Measurements from ENCODE around the gene ELOVL3. TPM values are rescaled to one million over a fixed set of nuclear protein-coding genes. Genes with fewer than 3 reads are reported as not detected.

The ELOVL3 gene
- total and polyA plus RNA-seq, 9 of the 15 experiments (the other 6 are each of a cell fraction or from before 2014, with no cell fraction given): 0.32 to 3.3 (median 0.87) TPM

DNA sequence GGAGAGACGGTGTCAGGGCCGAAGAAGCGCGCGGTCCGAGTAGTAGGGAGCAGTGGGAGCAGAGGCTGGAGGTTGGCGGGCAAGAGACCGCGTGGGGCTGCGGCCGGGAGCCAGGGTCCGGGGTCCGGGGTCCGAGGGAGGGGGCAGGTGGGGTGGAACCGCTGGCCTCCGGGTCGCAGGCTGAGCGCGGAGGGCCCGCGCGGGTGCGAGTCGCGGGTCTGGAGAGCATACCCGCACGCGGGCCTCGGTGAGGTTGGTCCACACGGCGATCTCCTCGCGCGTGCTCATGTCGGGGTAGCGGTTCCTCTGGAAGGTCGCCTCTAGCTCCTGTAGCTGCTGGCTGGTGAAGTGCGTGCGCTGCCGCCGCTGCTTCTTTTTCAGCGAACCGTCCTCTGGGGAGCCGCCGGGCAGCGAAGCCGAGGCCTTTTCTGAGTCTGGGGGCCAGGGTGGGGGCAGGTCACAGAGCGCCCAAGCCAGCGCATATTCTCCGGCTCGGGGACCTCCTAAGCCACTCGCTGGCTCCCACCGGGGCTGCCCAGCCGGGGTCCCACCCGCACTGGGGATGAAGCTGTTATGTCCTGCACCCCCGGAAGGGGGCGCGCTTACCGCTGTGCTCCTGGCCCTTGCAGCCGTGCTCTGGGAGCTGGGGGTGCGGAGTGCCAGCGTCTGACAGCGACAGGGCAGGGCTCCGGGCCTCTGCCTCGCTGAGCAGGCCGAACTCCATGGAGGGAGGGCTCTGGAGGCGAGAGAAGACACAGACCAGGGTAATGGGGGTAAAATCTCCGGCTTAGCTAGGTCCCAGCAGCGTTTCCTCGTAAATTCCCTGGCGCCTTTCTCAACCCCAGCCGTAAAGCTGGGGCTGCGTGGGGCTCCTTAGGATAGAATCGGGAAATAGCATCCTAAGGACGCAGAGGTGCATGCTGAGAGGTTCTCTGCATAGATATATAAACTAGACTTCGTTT is 5.5 kb downstream of the ELOVL3 start:
- Histone ChIP-seq H2AFZ (ENCODE audit: low read depth, low read length) (peak overlapping the region; percentile 81), H3K4me3 (peak overlapping the region; percentile 43), H3K9me1 (ENCODE audit: control insufficient read depth, insufficient read depth, low read length) (no peaks in the 10 kb centered on the region), H3K4me1 (replicated peaks in 1 of 2; ENCODE audit: control insufficient read depth in 2 of 2, insufficient read depth in 2 of 2, low read length in 2 of 2) (peaks cover 4 to 24% of the 10 kb centered on the region in 2 experiments; a peak in 4 of 5 replicates), H3K36me3 (ENCODE audit: control insufficient read depth, insufficient read depth, low read length) (no peaks in the 10 kb centered on the region), H3K27me3 (ENCODE audit: control insufficient read depth in 2 of 2, insufficient read depth in 2 of 2, low read length in 2 of 2) (peaks cover 0 to 5% of the 10 kb centered on the region in 2 experiments; a peak in 1 of 5 replicates), H4K20me1 (replicated peaks; ENCODE audit: control insufficient read depth, insufficient read depth, low read length) (no peaks in the 10 kb centered on the region), H3K9ac (ENCODE audit: insufficient read depth in 1 of 2, low read depth in 2 of 2, low read length in 2 of 2) (peak overlapping the region; percentile 25 to 89; a peak in 3 of 4 replicates), H3K9me3 (replicated peaks; ENCODE audit: control insufficient read depth, insufficient read depth, low read depth, low read length) (no peaks in the 10 kb centered on the region), H3K27ac (ENCODE audit: extremely low read depth, low read depth, low read length) (no peak overlapping the region), H3K79me2 (ENCODE audit: control insufficient read depth, insufficient read depth, low read length) (no peaks in the 10 kb centered on the region), H3K4me2 (ENCODE audit: insufficient read depth, low read length) (peak overlapping the region; percentile 66)
- in situ Hi-C loops (cut with MboI) (loop anchor here (25.0 kb wide), 1 partner anchor 356 kb away; no protein-coding TSS in a partner anchor), intact Hi-C loops (cut with micrococcal nuclease) (loop anchor here (1.0 to 5.0 kb wide), 6 partner anchors 63 to 351 kb away; no protein-coding TSS in a partner anchor)
- ChIA-PET CTCF (ENCODE audit: low intra/inter-chr PET ratio) (interaction anchor here (3.1 kb wide), 1 partner anchor 115 kb away, joined by 26 read pairs; no protein-coding TSS in a partner anchor), POLR2A (interaction anchor here (0.5 to 3.0 kb wide), 6 partner anchors 10 to 188 kb away, joined by 3 to 12 read pairs (median 3); partner anchors contain the start of genes GBF1 and PITX3)
- WGBS (ENCODE audit: insufficient coverage, low coverage, missing lambda C conversion rate): 17% methylated on average over 34 of the region's 76 CpGs
- DNase-seq (ENCODE audit: extremely low read depth in 1 of 4, low spot score in 3 of 4): peak; percentile 67 to 83 (median 73)
- ATAC-seq: peak; percentile 83
- BruUV-seq (replicated peaks): no TSS peak
- FAIRE-seq: peak; percentile 86
- TF ChIP-seq ZNF134 (CRISPR knock-in tag; conservative IDR thresholded peaks at IDR 0.05) (no peak), CEBPG (CRISPR knock-in tag; IDR thresholded peaks at IDR 0.05) (no peak), CEBPG (tag; conservative IDR thresholded peaks at IDR 0.05 in 1 of 2, IDR thresholded peaks at IDR 0.05 in 1 of 2) (no peak), ZNF584 (CRISPR knock-in tag; IDR thresholded peaks at IDR 0.05; ENCODE audit: low read depth) (no peak), NRF1 (conservative IDR thresholded peaks at IDR 0.05 in 1 of 2, IDR thresholded peaks at IDR 0.05 in 1 of 2) (peak; percentile 52 to 68), MYC (IDR thresholded peaks at IDR 0.05; ENCODE audit: low read depth, low read length) (no peak), MYC (CRISPR knock-in tag; IDR thresholded peaks at IDR 0.05; ENCODE audit: borderline replicate concordance, low read depth) (no peak), ARID2 (IDR thresholded peaks at IDR 0.05) (no peak), MCM3 (IDR thresholded peaks at IDR 0.05) (no peak), TEAD1 (CRISPR knock-in tag; IDR thresholded peaks at IDR 0.05) (no peak), YY1 (IDR thresholded peaks at IDR 0.05; ENCODE audit: borderline replicate concordance in 1 of 3, control insufficient read depth in 1 of 3, extremely low read depth in 1 of 3, insufficient read depth in 3 of 3, insufficient read length in 1 of 3, insufficient replicate concordance in 2 of 3, low read depth in 1 of 3, low read length in 2 of 3) (peak in 1 of 3 experiments; percentile 9), HLTF (IDR thresholded peaks at IDR 0.05) (no peak), TCFL5 (CRISPR knock-in tag; conservative IDR thresholded peaks at IDR 0.05) (no peak), RBFOX2 (IDR thresholded peaks at IDR 0.05; ENCODE audit: low read depth, low read length) (peak; percentile 2; the same call in 1 of the 2 replicates)
- TF ChIP-seq, protein P1, sequence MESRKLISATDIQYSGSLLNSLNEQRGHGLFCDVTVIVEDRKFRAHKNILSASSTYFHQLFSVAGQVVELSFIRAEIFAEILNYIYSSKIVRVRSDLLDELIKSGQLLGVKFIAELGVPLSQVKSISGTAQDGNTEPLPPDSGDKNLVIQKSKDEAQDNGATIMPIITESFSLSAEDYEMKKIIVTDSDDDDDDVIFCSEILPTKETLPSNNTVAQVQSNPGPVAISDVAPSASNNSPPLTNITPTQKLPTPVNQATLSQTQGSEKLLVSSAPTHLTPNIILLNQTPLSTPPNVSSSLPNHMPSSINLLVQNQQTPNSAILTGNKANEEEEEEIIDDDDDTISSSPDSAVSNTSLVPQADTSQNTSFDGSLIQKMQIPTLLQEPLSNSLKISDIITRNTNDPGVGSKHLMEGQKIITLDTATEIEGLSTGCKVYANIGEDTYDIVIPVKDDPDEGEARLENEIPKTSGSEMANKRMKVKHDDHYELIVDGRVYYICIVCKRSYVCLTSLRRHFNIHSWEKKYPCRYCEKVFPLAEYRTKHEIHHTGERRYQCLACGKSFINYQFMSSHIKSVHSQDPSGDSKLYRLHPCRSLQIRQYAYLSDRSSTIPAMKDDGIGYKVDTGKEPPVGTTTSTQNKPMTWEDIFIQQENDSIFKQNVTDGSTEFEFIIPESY (CRISPR knock-in tag; IDR thresholded peaks at IDR 0.05): peak; percentile 78
- TF ChIP-seq, protein P2, sequence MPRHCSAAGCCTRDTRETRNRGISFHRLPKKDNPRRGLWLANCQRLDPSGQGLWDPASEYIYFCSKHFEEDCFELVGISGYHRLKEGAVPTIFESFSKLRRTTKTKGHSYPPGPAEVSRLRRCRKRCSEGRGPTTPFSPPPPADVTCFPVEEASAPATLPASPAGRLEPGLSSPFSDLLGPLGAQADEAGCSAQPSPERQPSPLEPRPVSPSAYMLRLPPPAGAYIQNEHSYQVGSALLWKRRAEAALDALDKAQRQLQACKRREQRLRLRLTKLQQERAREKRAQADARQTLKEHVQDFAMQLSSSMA (CRISPR knock-in tag; IDR thresholded peaks at IDR 0.05): no peak
- TF ChIP-seq, protein P3, sequence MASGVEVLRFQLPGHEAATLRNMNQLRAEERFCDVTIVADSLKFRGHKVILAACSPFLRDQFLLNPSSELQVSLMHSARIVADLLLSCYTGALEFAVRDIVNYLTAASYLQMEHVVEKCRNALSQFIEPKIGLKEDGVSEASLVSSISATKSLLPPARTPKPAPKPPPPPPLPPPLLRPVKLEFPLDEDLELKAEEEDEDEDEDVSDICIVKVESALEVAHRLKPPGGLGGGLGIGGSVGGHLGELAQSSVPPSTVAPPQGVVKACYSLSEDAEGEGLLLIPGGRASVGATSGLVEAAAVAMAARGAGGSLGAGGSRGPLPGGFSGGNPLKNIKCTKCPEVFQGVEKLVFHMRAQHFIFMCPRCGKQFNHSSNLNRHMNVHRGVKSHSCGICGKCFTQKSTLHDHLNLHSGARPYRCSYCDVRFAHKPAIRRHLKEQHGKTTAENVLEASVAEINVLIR (CRISPR knock-in tag; IDR thresholded peaks at IDR 0.05): no peak

Measured in K562 (cell line).